ENCODE data around the gene FAAP100.

DNA sequence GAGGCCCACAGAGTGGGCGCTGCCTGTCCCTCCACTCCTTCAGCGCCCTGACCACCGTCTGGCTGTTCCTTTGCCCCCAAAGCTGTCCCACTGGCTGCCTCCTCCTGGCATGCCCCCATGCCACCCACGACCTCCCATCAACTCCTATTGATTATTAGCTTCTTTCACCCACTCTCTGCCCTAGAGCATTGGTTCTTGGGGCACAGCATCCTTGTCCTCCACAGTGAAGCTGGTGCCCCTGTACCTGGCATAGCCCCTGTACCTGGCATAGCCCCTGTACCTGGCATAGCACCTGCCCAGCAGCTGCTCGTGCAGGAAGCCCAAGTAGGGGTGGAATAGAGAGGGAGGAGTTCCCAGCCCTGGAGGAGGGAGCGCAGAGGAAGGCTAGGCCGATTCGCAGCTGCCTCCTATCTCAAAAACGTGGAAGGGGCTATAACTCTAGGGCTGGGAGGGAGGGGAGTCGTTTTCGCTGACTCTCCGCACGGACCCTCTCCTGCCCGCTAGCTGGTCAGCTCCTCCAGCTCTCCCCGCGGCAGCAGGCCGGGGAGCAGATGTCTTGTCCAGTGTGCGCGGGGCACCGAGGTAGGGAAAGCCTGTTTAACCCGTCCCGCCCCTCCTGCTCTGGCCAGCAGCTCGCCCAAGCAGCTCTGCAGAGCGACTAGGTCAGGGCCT, 33.9 kb downstream of the FAAP100 start:
- TF ChIP-seq EZH2phosphoT487 (IDR thresholded peaks at IDR 0.05; ENCODE audit: borderline replicate concordance) = no peak
- TF ChIP-seq, protein P1, sequence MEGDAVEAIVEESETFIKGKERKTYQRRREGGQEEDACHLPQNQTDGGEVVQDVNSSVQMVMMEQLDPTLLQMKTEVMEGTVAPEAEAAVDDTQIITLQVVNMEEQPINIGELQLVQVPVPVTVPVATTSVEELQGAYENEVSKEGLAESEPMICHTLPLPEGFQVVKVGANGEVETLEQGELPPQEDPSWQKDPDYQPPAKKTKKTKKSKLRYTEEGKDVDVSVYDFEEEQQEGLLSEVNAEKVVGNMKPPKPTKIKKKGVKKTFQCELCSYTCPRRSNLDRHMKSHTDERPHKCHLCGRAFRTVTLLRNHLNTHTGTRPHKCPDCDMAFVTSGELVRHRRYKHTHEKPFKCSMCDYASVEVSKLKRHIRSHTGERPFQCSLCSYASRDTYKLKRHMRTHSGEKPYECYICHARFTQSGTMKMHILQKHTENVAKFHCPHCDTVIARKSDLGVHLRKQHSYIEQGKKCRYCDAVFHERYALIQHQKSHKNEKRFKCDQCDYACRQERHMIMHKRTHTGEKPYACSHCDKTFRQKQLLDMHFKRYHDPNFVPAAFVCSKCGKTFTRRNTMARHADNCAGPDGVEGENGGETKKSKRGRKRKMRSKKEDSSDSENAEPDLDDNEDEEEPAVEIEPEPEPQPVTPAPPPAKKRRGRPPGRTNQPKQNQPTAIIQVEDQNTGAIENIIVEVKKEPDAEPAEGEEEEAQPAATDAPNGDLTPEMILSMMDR (conservative IDR thresholded peaks at IDR 0.05; ENCODE audit: low read length) = no peak

Measured in Loucy (cell line).